Measurements from ENCODE around the gene GRID2. TPM values are rescaled to one million over a fixed set of nuclear protein-coding genes. Genes with fewer than 3 reads are reported as not detected.

The GRID2 gene
- polyA plus RNA-seq, 3 donors = not detected

DNA sequence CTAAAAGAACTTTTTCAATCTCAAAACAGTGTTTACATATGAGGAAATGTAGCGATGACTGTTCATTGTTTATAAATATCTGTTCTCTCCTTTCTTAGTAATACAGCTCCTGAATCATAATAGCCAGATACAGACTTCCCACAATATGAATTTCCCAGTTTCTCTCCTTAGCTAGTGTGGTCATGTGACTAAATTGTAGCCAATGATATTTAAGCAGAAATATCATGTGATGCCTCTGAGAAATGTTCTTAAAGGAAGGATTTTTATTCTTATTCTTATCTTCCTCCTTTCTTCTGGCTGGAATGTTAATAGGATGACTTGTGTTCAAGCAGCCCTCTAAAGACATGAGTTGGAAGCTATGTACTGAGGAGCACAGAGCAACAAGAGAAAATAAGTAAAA, 1141.1 kb downstream of the GRID2 start:
- no peak overlapping the region for H3K27ac ChIP-seq (ENCODE audit: low read depth, low read length)
- WGBS, 3 donors = 87 to 94% (median 93%) methylated on average over 1 of the region's 1 CpG

DNA sequence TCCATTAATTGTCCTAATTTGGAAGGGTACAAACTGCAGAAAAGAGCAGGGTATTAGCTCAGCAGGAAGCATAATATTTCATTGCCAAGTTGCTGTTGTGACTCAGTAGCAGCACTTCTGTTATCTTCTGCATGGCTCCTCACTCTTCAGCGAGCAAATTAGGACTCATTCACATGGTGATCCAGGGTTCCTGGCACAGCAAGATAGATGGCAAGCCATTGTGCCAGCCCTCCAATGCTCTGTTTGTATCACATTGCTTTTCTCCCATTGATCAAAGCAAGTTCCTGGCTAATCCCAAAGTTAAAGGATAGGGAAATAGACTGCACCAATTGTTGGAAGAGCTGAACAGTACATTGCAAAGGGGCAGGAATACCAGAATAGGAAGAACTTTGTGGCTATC, 1142.3 kb downstream of the GRID2 start:
- WGBS, 3 donors = 68 to 86% (median 81%) methylated on average over 1 of the region's 1 CpG
- no peak overlapping the region for H3K27ac ChIP-seq (ENCODE audit: low read depth, low read length)

DNA sequence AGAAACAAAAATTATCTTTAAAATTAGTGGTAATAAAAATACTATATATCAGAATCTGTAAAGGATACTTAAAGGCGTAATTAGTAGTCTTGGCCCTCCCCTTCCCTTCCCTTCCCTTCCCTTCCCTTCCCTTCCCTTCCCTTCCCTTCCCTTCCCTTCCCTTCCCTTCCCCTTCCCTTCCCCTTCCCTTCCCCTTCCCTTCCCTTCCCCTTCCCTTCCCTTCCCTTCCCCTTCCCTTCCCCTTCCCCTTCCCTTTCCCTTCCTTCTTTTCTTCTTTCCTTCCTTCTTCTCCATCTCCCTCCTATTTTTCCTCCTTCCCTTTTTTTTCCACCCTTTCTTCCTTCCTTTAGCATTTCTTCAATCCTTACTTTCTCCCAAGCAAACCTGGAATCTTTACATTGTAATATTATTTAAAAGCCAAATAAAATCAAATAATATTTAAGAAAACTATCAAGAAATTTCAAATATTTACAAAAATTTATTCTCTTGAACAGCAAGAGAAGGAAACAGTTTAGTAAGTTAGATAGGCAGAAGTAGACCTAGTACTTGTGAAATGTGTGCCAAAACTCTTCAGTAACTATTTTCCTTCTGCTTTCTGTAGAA, 1145.0 kb downstream of the GRID2 start:
- WGBS, 3 donors = 74 to 95% (median 95%) methylated on average over 1 of the region's 1 CpG

DNA sequence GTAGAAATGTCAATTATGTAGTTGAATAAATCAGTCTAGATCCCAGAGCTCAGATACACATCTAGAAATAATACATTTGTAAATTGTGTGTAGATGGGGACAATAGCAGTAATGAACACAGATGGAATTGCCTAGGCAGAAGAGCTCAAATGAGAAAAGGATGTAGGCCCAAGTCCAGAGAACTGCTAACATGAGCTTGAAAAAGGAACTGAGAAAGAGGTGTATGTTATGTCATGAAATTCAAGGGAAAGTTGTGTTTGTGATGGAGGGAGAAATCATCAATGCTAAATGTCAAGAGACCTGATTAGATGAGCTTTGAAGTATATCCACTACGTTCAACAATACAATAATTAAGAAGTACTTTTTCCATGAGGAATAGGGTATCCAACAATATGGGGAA, 1148.2 kb downstream of the GRID2 start:
- H3K27ac ChIP-seq (ENCODE audit: low read depth, low read length) = no peak overlapping the region
- 56 to 77% (median 70%) methylated on average over 1 of the region's 1 CpG for WGBS, 3 donors

More for the DNA sequence above, 1145.0 kb downstream of the GRID2 start:
- H3K27ac ChIP-seq (ENCODE audit: low read depth, low read length) = no peak overlapping the region

DNA sequence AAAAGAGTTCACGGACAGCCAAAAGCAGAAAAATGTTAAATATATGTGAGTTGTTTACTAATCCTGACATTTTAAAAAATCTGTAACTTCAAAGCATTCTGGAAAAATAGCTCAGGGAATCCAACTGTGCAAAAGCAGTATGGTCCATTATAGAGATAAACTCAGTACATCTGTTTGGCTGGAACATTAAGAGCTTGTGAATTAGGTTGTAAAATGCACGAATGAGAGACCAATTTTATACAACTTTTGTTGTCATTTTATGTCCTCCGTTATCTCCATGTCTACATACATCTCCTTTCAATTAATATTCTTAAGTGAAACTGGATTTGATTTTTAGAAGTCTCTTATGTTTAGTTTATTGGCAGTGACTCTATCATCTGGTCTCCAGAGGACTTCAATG, 1157.8 kb downstream of the GRID2 start:
- WGBS, 3 donors = 55 to 66% (median 61%) methylated on average over 3 of the region's 3 CpGs

DNA sequence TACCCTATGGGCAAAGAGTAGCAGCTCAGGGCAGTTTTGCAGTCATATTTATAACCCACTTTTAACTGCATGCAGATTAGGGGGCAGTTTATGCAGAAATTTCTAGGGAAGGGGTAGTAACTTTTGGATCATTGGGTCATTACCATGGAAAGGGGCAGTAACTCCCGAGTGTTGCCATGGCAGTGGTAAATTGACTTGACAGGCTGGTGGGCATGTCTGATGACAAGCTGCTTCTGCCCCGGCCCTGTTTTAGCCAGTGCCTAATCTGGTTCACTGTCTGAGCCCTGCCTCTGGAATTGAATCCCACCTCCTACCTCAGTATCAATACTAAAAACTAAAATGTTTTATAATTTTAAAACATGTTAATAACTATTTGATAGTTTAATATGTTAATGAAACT, 1162.7 kb downstream of the GRID2 start:
- H3K27ac ChIP-seq (ENCODE audit: low read depth, low read length) = no peak overlapping the region
- 51 to 83% (median 77%) methylated on average over 2 of the region's 2 CpGs for WGBS, 3 donors

More for the DNA sequence above, 1157.8 kb downstream of the GRID2 start:
- no peak overlapping the region for H3K27ac ChIP-seq (ENCODE audit: low read depth, low read length)

DNA sequence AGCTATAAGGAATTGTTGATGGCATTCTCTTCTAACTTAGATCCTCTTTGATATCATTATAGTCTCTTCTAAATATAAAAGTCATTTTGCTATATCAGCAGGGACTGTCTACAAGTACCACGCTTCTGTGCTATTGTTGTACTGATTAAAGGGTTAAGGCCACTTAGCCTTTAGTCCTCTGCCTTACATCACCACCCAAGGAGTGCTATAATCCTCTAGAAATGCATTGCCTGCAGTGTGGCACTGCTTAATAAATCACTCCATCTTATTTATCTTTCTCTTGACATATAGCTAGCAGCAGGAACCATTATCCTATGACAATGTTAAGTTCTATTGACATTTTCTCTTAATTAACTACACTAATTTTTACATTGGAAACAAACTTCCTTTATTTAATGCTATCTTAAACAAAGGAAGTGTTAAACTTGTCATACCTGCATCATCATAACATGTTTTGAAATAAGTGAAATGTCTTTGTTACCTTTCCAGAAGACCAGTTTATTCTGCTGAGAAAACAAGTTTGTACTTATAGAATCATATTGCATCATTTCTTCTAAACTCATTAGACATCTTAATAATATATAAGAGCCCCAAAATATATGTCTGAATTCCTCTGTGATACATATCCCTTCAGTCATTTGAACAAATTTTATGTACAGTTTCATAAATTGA, 1163.9 kb downstream of the GRID2 start:
- no peak overlapping the region for H3K27ac ChIP-seq (ENCODE audit: low read depth, low read length)
- 69 to 90% (median 85%) methylated on average over 1 of the region's 1 CpG for WGBS, 3 donors

DNA sequence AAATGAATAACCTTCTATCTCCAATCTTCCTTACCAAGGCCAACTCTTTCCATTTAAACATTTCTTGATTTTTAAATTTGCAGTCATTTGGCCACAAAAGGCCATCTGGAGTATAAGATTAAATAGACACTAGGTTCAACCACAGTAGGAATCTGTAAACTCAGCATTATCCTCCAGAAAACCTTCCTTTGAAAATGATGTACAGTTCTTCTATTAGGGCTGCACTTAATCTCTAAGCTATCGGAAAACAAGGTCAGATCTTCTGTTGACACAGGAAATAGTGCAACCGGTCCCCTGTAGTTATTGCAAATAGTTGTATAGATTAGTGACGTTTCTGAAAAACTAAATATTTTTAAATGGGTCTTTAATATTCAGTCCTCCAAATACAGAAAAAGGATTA, 1165.8 kb downstream of the GRID2 start:
- 16 to 64% (median 52%) methylated on average over 3 of the region's 3 CpGs for WGBS, 3 donors
- no peak overlapping the region for H3K27ac ChIP-seq (ENCODE audit: low read depth, low read length)

DNA sequence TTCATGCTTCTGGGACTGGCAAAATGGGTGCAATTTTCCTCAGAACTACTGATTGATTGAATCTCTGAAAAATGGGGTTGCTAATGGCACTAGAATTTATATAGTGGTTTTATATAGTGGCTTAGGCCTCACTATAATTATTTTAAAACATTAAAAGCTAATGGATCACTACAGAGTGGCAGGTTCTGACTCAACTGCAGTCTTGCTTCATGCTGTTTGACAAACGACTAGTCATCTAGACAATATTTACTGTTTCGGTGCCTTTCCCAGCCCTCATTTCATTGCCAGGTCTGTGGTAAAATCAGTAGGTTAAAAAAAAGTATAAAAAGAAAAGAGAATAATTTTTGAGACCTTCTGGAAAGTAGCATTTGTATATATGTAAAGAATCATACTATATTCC, 1172.0 kb downstream of the GRID2 start:
- WGBS, 3 donors = 62 to 81% (median 79%) methylated on average over 2 of the region's 2 CpGs
- no peak overlapping the region for H3K27ac ChIP-seq (ENCODE audit: low read depth, low read length)

DNA sequence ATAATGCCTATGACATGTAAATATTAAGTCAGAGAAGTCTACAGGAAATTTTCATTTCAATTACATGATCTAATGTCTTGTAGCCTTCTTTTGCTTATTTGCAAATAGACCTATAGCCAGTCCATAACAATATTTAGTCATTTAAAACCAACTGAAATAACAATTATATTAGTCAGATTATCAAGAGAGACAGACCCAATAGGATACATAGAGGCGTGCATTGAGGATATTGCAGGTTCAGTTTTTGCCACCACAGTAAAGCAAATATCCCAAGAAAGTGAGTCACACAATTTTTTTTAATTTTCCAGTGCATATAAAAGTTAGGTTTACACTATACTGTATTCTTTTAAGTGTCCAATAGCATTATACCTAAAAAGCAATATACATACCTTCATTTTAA, 1175.0 kb downstream of the GRID2 start:
- H3K27ac ChIP-seq (ENCODE audit: low read depth, low read length) = no peak overlapping the region
- 83 to 92% (median 88%) methylated on average over 1 of the region's 1 CpG for WGBS, 3 donors

DNA sequence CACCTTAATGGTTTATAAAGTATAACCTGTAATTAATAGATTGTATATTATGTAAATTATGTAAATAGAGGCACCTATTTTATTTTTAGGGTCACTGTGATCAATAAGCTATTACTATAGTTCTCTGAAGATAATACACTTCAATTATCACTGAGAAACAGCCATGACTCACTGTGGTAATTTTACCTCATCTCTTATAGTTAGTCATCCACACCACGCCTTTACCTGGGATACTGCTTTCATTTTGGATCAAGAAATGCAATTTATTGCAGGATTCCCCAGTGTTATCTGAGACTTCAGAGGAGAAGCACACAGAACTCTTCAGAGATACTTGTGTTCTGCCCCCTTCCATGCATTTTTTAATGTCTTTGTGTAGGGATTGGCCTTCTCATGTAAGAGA, 1176.7 kb downstream of the GRID2 start:
- 84 to 93% (median 85%) methylated on average over 1 of the region's 1 CpG for WGBS, 3 donors
- H3K27ac ChIP-seq (ENCODE audit: low read depth, low read length) = no peak overlapping the region

DNA sequence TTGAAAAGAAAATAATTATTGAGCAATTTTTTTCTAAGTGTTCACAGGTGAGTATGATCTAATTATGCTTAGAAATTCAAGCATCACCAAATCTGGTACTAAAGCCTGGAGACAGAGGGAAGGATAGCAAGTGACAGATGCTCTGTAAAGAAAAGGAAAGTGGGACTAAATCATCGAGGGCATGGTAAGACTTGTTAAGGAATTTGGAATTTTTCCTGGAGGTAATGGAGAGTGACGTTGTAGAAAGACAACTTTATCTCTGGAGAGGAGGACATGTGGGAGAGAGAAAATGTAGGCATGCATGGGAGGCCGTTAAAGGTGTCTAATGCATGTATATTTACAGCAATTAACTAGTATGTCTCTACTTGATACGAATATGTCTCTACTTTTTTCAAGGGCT, 1191.6 kb downstream of the GRID2 start:
- H3K27ac ChIP-seq (ENCODE audit: low read depth, low read length) = no peak overlapping the region
- 55 to 74% (median 72%) methylated on average over 4 of the region's 4 CpGs for WGBS, 3 donors

DNA sequence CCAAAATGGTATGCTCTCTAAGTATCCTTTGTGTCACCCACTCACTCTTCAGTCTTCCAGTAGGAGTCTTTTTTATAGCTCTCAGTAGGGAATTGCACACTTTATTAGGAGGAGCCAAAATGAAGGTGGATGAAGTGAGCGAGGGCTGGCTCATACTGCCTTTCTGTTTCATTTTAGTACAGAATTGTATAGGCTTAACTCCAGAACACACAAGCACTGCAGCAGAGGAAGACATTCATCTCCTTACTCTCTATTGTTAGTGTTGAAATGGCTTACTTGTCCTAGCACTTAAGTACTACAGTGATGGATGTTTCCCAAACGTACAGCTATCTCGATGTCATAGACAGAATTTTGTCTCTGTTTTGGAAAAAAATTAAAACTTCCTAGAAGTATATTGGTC, 1197.5 kb downstream of the GRID2 start:
- 52 to 62% (median 54%) methylated on average over 3 of the region's 3 CpGs for WGBS, 3 donors
- H3K27ac ChIP-seq (ENCODE audit: low read depth, low read length) = no peak overlapping the region

DNA sequence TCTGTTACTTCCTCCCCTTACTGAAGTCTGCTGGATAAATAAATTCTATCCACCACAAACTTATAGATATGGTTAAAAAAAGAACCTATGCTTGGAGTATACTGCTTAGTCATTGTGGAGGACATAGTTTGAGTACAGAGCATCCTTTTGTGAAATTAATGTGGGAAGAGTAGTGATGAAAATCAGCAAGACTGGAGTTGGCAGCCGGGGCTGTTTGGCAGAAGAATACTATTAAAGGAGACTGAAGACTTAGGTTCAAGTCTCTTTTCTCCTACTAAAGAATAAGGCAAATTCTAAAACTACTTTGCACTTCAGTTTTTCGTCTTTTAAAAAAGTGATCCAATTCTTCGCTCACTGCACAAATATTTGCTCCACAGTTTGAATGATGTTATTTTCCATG, 1198.2 kb downstream of the GRID2 start:
- H3K27ac ChIP-seq (ENCODE audit: low read depth, low read length) = no peak overlapping the region
- WGBS, 3 donors = 76 to 88% (median 85%) methylated on average over 3 of the region's 3 CpGs

DNA sequence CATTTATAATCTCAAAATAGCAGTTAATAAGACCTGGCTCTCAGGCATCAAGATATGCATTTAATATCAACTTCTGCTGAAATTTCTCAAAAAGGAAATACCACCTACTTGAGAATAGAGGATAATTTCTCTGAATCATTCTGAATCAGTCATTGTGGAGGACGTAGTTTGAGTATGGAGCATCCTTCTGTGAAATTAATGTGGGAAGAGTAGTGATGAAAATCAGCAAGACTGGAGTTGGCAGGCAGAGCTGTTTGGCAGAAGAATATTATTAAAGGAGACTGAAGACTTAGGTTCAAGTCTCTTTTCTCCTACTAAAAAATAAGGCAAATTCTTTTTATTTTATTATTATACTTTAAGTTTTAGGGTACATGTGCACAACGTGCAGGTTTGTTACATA, 1199.2 kb downstream of the GRID2 start:
- 64 to 74% (median 73%) methylated on average over 2 of the region's 2 CpGs for WGBS, 3 donors
- no peak overlapping the region for H3K27ac ChIP-seq (ENCODE audit: low read depth, low read length)

DNA sequence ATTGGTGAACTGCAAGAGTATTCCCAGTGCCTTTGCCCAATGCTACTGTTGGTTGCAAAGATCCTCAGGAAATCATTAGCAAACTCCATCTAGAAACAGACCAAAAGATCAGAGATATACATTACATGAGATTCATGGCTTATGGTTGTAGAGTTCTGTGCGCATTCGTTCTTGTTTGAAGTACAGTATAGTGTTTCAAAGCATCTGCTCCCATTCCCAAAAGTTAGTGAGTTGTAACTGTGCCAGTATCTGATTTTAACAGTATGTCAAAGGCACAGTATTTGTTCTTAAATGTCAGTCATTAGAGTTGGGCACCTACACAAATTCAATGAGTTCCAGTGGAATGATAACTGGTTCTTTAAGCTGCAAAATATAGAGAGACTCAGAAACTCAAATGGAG, 1210.1 kb downstream of the GRID2 start:
- WGBS, 3 donors = 66 to 94% (median 92%) methylated on average over 2 of the region's 2 CpGs

DNA sequence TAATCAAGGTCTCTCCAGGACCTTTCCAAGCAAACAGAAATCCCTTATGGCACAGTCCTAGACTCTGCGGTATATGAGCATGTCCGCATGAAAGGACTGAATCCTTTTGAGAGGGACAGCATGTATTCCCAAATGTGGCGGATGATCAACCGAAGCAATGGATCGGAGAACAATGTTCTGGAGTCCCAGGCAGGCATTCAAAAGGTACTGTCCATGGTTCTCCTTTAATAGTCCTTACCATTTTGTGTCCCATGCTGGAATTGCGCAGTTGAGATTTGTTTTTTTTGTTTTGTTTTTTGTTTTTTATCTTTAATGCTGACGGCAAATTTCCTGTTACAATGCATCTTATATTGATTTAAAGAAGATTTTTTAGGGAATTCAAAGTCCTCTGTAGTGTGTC, 1211.4 kb downstream of the GRID2 start:
- WGBS, 3 donors = 94 to 97% (median 95%) methylated on average over 7 of the region's 7 CpGs

More for the DNA sequence above, 1210.1 kb downstream of the GRID2 start:
- no peak overlapping the region for H3K27ac ChIP-seq (ENCODE audit: low read depth, low read length)

DNA sequence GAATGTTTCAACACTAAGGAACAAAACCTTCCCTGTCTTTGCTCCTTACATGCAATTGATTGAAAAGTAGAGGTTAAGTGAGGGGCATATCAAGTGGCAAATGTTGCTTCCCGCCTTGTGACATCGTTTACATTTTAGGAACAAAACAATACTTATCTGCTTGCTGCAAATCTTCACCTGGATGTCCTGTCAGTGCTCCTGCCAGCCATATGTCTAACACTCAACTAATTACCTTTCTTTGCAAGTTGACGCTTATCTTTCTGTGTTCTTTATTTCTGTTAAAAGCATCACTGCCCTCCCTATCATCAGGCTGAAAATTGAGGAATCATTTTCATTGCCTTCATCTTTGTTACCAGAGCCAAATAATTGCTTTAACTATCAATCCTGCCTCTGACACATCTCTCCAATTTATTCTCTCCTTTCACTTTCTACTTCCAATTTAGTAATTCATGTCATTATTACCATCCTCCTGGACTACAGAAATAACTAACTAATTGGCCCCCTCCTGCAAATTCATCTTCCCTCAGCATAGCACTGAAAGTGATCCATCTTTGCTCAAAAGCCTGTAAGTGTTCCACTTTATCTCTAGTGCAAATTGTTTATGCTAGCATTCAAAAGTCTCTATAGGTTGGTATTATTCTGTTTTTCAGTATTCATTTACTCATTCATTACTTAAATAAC, 1226.1 kb downstream of the GRID2 start:
- no peak overlapping the region for H3K27ac ChIP-seq (ENCODE audit: low read depth, low read length)
- WGBS, 3 donors = 23 to 54% (median 52%) methylated on average over 3 of the region's 3 CpGs

More for the DNA sequence above, 1211.4 kb downstream of the GRID2 start:
- no peak overlapping the region for H3K27ac ChIP-seq (ENCODE audit: low read depth, low read length)

DNA sequence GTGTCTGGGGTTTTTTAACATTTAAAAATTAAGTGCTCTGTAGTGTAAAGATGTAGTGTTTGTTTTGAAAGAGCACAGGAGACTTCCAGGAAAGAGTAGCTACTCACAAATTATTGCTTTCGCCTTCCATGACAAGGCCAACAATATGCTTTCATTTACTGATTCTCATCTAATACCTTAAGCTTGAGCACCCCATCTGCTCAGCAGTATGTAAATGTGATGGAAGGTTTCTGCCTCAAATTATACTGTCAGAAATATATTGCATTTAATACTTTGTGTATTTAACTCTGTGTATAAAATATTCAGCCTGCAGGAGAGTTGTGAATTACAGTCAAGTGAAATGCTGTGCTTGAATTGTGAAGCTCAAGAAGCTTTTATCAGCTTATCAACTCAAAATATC, 1228.5 kb downstream of the GRID2 start:
- H3K27ac ChIP-seq (ENCODE audit: low read depth, low read length) = no peak overlapping the region
- WGBS, 3 donors = 91 to 96% (median 93%) methylated on average over 1 of the region's 1 CpG

DNA sequence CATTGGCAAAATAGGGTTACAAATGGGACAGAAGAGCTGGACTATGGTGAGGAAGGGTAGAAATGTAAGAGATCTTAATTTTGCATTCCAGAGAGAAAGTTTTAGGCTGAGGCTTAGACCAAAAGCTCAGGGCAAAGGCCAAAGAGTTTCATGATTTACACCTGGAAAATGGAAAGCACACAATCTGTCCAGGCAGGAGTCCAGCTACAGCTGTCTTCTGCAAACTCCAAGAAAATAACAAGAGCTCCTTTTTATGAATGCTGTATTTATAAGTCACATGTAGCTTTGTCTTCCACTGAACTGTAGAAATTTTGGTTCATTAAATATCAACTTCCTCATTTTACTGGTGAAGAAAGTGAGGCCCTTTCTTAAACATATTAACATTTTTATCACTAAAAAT, 1236.8 kb downstream of the GRID2 start:
- H3K27ac ChIP-seq (ENCODE audit: low read depth, low read length) = no peak overlapping the region

Data from adipose tissue (tissue), 3 donors.